Testis (tissue), 3 donors: ENCODE data around the gene ADI1. TPM values are rescaled to one million over a fixed set of nuclear protein-coding genes. Genes with fewer than 3 reads are reported as not detected.
"Not testable (repeated sequence)": the region's sequence is repeated elsewhere in the genome, so short reads cannot be mapped to it uniquely, and the experiment has no call there.

ENCODE experiments used
- DNase-seq: peaks from one replicate; pipeline ENCODE4 v3.0.0-alpha.2; 2019
- H3K27ac ChIP-seq, 2 donors: fragments of 200-600 bp; sonication (generic); one replicate each; pipeline ENCODE4 v1.5.1; 2019
- H3K27me3 ChIP-seq: fragments of 200-600 bp; sonication (generic); one replicate; pipeline ENCODE4 v1.5.1; 2019
- H3K36me3 ChIP-seq: fragments of 200-600 bp; sonication (generic); one replicate; pipeline ENCODE4 v1.5.1; 2017; ENCODE audit warnings: low read depth; ENCODE audit errors: missing control alignments
- H3K4me1 ChIP-seq: fragments of 200-600 bp; sonication (generic); one replicate; pipeline ENCODE4 v1.5.1; 2019
- H3K4me3 ChIP-seq, 2 donors: fragments of 200-600 bp; sonication (generic); one replicate each; pipeline ENCODE4 v1.5.1; 2017 to 2019
- H3K9me3 ChIP-seq: fragments of 200-600 bp; sonication (generic); one replicate; pipeline ENCODE4 v1.5.1; 2017
- CTCF ChIP-seq, 3 experiments: fragments of 450-650 bp in 2 of 3; fragments of 200-600 bp in 1 of 3; sonication (generic) in 1 of 3; IDR thresholded peaks; one replicate each; pipeline ENCODE4 v1.5.1; 2016 to 2019; ENCODE audit warnings: antibody characterized with exemption in 3 of 3, mild to moderate bottlenecking in 2 of 3, moderate library complexity in 1 of 3
- POLR2A ChIP-seq: fragments of 450-650 bp; IDR thresholded peaks from one replicate; pipeline ENCODE4 v1.6.1; 2017; ENCODE audit warnings: antibody characterized with exemption, mild to moderate bottlenecking, moderate library complexity
- WGBS, 2 donors: methylation state at CpG; one replicate each; pipeline ENCODE4 v1.1.5; 2018; 5-methylcytosine and 5-hydroxymethylcytosine counted together
- intact Hi-C: fragments of 100-400 bp; cut with DNase I; formaldehyde crosslinking; loops from one replicate; pipeline ENCODE4 v1.15.1; 2023; ENCODE audit warnings: low total_unique reads
- polyA plus RNA-seq: library from polyadenylated mRNA; stranded (reverse); fragments of 350-450 nt; fragmentation: Illumina TruSeq; extraction: RNeasy Lipid Tissue Mini Kit (QIAGEN cat#74804); gene quantifications from one replicate; pipeline ENCODE4 v1.2.3, GENCODE V29; 2014; ENCODE audit warnings: low read depth, low replicate concordance; ENCODE audit not compliant: insufficient read depth
- total RNA-seq, 2 donors: library from RNA; depleted of rRNA; stranded (reverse); fragments of >200 nt; gene quantifications; one replicate each; pipeline ENCODE4 v1.2.3, GENCODE V29; 2016

ADI1 gene
- total and polyA plus RNA-seq, 3 donors from 2014 or later = 41.1 to 52.5 (median 41.6) TPM

GRCh38 chr2:3516831-3517230 lies 2.5 kb downstream of the ADI1 start:
- H3K4me3 ChIP-seq = no peak overlapping the region
- H3K36me3 ChIP-seq = no peaks in the 10 kb centered on the region
- TF ChIP-seq POLR2A = no peak
- no peak for TF ChIP-seq CTCF (IDR thresholded peaks at IDR 0.05)
- 84 to 92% methylated on average over 3 of the region's 3 CpGs for WGBS, 2 donors
- intact Hi-C loops = no loop called here
- no peak overlapping the region for H3K27ac ChIP-seq
- no peaks in the 10 kb centered on the region for H3K9me3 ChIP-seq
- H3K27me3 ChIP-seq = no peaks in the 10 kb centered on the region
- DNase-seq = no peak
- H3K4me1 ChIP-seq = peaks cover 6% of the 10 kb centered on the region

- H3K36me3 ChIP-seq, H3K27ac ChIP-seq, intact Hi-C loops, DNase-seq, H3K9me3 ChIP-seq, H3K4me1 ChIP-seq, H3K27me3 ChIP-seq, H3K4me3 ChIP-seq: not testable (repeated sequence)
- 97 to 98% methylated on average over 5 of the region's 5 CpGs for WGBS, 2 donors
These were observed 3.9 kb downstream of the ADI1 start for GRCh38 chr2:3515438-3515837.

- TF ChIP-seq POLR2A (no peak), CTCF (IDR thresholded peaks at IDR 0.05) (no peak)
- 93 to 98% methylated on average over 3 of the region's 3 CpGs for WGBS, 2 donors
- intact Hi-C loops = no loop called here
- no peaks in the 10 kb centered on the region for H3K36me3 ChIP-seq
- H3K27me3 ChIP-seq = no peaks in the 10 kb centered on the region
- H3K4me3 ChIP-seq = no peak overlapping the region
- H3K27ac ChIP-seq = no peak overlapping the region
- H3K4me1 ChIP-seq = peaks cover 6% of the 10 kb centered on the region
- no peak for DNase-seq
- H3K9me3 ChIP-seq = no peaks in the 10 kb centered on the region
These were observed 6.1 kb downstream of the ADI1 start for GRCh38 chr2:3513026-3513810.

- Histone ChIP-seq H3K9me3 (no peaks in the 10 kb centered on the region), H3K27me3 (no peaks in the 10 kb centered on the region), H3K36me3 (no peaks in the 10 kb centered on the region), H3K27ac (no peak overlapping the region), H3K4me1 (no peaks in the 10 kb centered on the region), H3K4me3 (no peak overlapping the region)
- intact Hi-C loops = no loop called here
- DNase-seq = no peak
- TF ChIP-seq POLR2A = no peak
- TF ChIP-seq CTCF (IDR thresholded peaks at IDR 0.05) = no peak
- WGBS, 2 donors = 41 to 66% methylated on average over 1 to 2 of the region's 2 CpGs
These were observed 7.2 kb downstream of the ADI1 start for GRCh38 chr2:3512086-3512485.

GRCh38 chr2:3505771-3506170 lies 13.6 kb downstream of the ADI1 start:
- 43 to 49% methylated on average over 4 of the region's 4 CpGs for WGBS, 2 donors
- intact Hi-C loops = no loop called here
- Histone ChIP-seq H3K9me3 (no peaks in the 10 kb centered on the region), H3K4me1 (peaks cover 4% of the 10 kb centered on the region), H3K27me3 (no peaks in the 10 kb centered on the region), H3K27ac (peak overlapping the region in 1 of 2 donors; percentile 2), H3K36me3 (no peaks in the 10 kb centered on the region), H3K4me3 (no peak overlapping the region)
- peak; percentile 52 for DNase-seq
- TF ChIP-seq POLR2A = no peak
- TF ChIP-seq CTCF (IDR thresholded peaks at IDR 0.05) = no peak
